DND-41 (cell line): Measurements from ENCODE around the gene SNX10.

Experiments
- ATAC-seq: fragments of 200-7000 bp; cut with Tn5 transposase; 3 replicates; pipeline ENCODE4 v1.9.1; 2021; ENCODE audit warnings: low read depth; ENCODE audit not compliant: insufficient read depth
- DNase-seq: peaks from one replicate; pipeline ENCODE4 v3.0.0-alpha.2; 2020
- H2AFZ ChIP-seq: 2 replicates; pipeline ENCODE4 v1.6.0; 2012; ENCODE audit warnings: low read depth, low read length
- H3K27ac ChIP-seq: 2 replicates; pipeline ENCODE4 v1.5.1; 2012; ENCODE audit warnings: low read length, inconsistent platforms
- H3K27me3 ChIP-seq: fragments of 200-600 bp; sonication (generic); 2 replicates; pipeline ENCODE4 v1.6.0; 2012; ENCODE audit warnings: low read length, mild to moderate bottlenecking, inconsistent platforms; ENCODE audit not compliant: insufficient read depth, poor library complexity
- H3K36me3 ChIP-seq: 2 replicates; pipeline ENCODE4 v1.5.1; 2012; ENCODE audit warnings: low read length, inconsistent platforms; ENCODE audit not compliant: insufficient read depth
- H3K4me1 ChIP-seq: 2 replicates; pipeline ENCODE4 v1.5.1; 2012; ENCODE audit warnings: mild to moderate bottlenecking, low read length; ENCODE audit not compliant: insufficient read depth
- H3K4me2 ChIP-seq: 2 replicates; pipeline ENCODE4 v1.6.0; 2012; ENCODE audit warnings: mild to moderate bottlenecking, moderate library complexity, low read length, inconsistent platforms; ENCODE audit not compliant: insufficient read depth
- H3K4me3 ChIP-seq, 2 experiments: fragments of 200-600 bp in 1 of 2; shearing (Covaris generic) in 1 of 2; 2 replicates each; pipeline ENCODE4 v1.5.1; 2012 to 2016; ENCODE audit warnings: inconsistent platforms in 2 of 2, low read length in 2 of 2, mild to moderate bottlenecking in 2 of 2, low read depth in 1 of 2, moderate library complexity in 1 of 2
- H3K79me2 ChIP-seq: 2 replicates; pipeline ENCODE4 v1.6.0; 2012; ENCODE audit warnings: low read length, inconsistent platforms; ENCODE audit not compliant: insufficient read depth
- H3K9ac ChIP-seq: 2 replicates; pipeline ENCODE4 v1.6.0; 2012; ENCODE audit warnings: low read depth, mild to moderate bottlenecking, inconsistent platforms, low read length, moderate library complexity
- H3K9me3 ChIP-seq: 2 replicates; pipeline ENCODE4 v1.5.1; 2012; ENCODE audit warnings: low read length, moderate library complexity, mild to moderate bottlenecking, inconsistent platforms; ENCODE audit not compliant: insufficient read depth, severe bottlenecking
- H4K20me1 ChIP-seq: 2 replicates; pipeline ENCODE4 v1.6.0; 2012; ENCODE audit warnings: low read length; ENCODE audit not compliant: insufficient read depth
- EZH2 ChIP-seq: IDR thresholded peaks from 3 replicates; pipeline ENCODE4 v1.6.1; 2012; ENCODE audit warnings: borderline replicate concordance, low read depth, mild to moderate bottlenecking, moderate library complexity, low read length, inconsistent platforms; ENCODE audit not compliant: severe bottlenecking
- TF ChIP-seq, protein P1 (sequence below): IDR thresholded peaks from 2 replicates; pipeline ENCODE4 v1.5.1; 2012; ENCODE audit warnings: borderline replicate concordance, low read length, moderate library complexity, mild to moderate bottlenecking; ENCODE audit not compliant: poor library complexity, severe bottlenecking; ENCODE audit errors: extremely low read depth

Gene SNX10

DNA sequence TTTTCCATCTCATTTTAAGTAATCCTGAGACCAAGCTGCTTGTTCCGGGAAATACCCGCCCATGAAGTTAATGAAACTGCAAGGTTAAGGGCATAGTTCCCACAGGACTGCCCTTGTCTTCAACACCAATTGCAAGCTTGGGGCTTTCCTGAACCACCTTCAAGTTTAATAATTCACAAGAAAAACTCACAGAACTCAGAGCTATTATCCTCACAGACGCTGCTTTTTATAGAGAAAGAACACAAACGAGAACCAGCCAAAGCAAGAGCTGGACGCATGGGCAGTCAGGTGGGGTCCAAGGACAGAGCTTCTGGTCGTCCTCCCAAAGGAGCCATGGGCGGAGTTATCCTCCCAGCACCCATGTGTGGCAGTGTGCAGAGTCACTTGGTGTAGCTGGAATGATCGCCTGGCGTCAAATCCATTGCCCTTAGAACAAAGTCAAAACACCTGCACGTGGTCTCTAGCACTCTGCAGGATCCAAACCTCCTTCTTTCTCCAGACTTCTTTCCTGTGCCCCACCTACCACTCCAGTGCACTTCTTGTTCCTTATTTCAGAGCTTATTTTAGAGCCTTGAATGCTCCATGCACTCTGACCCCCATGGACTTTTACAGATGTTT, 56.7 kb downstream of the SNX10 start:
- no peak for TF ChIP-seq EZH2
- TF ChIP-seq, protein P1, sequence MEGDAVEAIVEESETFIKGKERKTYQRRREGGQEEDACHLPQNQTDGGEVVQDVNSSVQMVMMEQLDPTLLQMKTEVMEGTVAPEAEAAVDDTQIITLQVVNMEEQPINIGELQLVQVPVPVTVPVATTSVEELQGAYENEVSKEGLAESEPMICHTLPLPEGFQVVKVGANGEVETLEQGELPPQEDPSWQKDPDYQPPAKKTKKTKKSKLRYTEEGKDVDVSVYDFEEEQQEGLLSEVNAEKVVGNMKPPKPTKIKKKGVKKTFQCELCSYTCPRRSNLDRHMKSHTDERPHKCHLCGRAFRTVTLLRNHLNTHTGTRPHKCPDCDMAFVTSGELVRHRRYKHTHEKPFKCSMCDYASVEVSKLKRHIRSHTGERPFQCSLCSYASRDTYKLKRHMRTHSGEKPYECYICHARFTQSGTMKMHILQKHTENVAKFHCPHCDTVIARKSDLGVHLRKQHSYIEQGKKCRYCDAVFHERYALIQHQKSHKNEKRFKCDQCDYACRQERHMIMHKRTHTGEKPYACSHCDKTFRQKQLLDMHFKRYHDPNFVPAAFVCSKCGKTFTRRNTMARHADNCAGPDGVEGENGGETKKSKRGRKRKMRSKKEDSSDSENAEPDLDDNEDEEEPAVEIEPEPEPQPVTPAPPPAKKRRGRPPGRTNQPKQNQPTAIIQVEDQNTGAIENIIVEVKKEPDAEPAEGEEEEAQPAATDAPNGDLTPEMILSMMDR = no peak
- no peak overlapping the region for H3K4me3 ChIP-seq
- DNase-seq (no peak), ATAC-seq (no peak)
- no peak overlapping the region for H3K4me2 ChIP-seq
- H3K36me3 ChIP-seq = peaks cover 13% of the 10 kb centered on the region
- H3K4me1 ChIP-seq = no peaks in the 10 kb centered on the region
- no peak overlapping the region for H2AFZ ChIP-seq
- no peaks in the 10 kb centered on the region for H3K79me2 ChIP-seq
- no peaks in the 10 kb centered on the region for H3K27me3 ChIP-seq
- H3K9me3 ChIP-seq = no peaks in the 10 kb centered on the region
- no peak overlapping the region for H3K27ac ChIP-seq
- H4K20me1 ChIP-seq = no peaks in the 10 kb centered on the region
- no peak overlapping the region for H3K9ac ChIP-seq

DNA sequence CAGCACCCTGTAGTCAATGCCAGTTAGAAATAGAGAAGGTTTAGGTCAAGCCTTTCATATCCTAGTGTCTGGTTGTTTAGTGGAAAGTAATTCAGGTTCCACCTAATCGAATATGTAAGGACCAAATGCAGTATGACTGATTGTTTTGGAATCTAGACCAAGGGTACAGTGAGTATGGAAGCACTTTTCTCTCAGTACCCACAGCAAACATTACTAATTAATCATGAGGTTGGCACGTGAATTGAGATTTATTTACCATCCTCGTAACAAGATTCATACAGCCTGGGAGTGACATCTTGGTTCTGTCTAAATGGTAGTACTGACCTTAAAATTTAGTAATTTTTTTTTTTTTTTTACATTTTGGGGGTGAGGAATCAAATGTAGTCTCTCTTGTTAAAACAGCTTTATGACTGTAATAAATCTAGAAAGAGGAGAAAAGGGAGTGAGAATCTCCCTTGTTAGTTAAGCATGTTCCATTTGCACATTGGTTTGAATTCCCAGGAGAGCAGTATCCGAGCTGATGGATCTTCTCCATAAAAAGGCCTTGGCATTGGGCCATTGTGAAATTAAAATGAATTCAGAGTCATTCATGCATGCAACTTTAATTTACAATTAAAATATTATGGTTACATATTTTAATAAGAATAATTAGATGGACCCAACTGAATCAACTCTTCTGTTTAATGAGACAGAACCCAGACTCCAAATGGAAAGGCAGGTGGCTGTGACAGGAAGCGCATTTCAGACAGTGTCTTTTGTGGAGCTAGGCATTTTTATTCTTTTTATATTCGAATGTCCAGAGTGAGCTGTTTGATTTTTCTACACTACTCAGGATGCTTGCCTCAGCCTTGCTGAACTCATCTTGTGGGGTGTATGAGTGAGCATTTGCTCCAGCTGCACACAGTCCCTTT, 57.6 kb downstream of the SNX10 start:
- no peaks in the 10 kb centered on the region for H4K20me1 ChIP-seq
- DNase-seq (no peak), ATAC-seq (no peak)
- H3K9me3 ChIP-seq = no peaks in the 10 kb centered on the region
- H3K27ac ChIP-seq = no peak overlapping the region
- no peak overlapping the region for H3K4me2 ChIP-seq
- no peak overlapping the region for H3K4me3 ChIP-seq
- TF ChIP-seq, protein P1 = no peak
- TF ChIP-seq EZH2 = no peak
- no peak overlapping the region for H3K9ac ChIP-seq
- H2AFZ ChIP-seq = no peak overlapping the region
- H3K79me2 ChIP-seq = no peaks in the 10 kb centered on the region
- H3K27me3 ChIP-seq = no peaks in the 10 kb centered on the region
- no peaks in the 10 kb centered on the region for H3K4me1 ChIP-seq
- peaks cover 13% of the 10 kb centered on the region for H3K36me3 ChIP-seq

DNA sequence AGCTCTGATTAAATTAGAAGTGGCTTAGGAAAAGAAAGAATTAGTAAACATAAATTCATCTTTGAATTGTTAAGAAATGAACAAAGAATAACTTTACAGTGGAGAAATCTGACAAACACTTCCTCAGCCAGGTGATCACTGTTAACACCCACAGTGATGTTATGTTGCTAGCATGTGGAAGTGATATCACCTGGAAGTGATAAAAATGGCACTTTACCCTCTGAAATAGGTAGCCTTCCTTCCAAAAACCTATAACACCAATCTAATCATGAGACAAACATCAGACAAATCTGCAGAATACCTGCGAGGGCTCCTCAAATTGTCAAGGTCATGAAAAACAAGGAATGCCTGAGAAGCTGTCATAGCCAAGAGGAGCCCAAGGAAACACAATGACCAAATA, 59.5 kb downstream of the SNX10 start:
- Histone ChIP-seq H3K4me2 (no peak overlapping the region), H3K9ac (no peak overlapping the region), H3K79me2 (no peaks in the 10 kb centered on the region)

More for the DNA sequence above, 59.5 kb downstream of the SNX10 start:
- no peak overlapping the region for H3K4me3 ChIP-seq
- H3K27ac ChIP-seq = no peak overlapping the region
- H3K4me1 ChIP-seq = no peaks in the 10 kb centered on the region
- H4K20me1 ChIP-seq = no peaks in the 10 kb centered on the region
- ATAC-seq (no peak), DNase-seq (no peak)
- no peaks in the 10 kb centered on the region for H3K9me3 ChIP-seq
- no peak overlapping the region for H2AFZ ChIP-seq
- peaks cover 10% of the 10 kb centered on the region for H3K36me3 ChIP-seq
- no peaks in the 10 kb centered on the region for H3K27me3 ChIP-seq
- TF ChIP-seq EZH2 = no peak
- TF ChIP-seq, protein P1 = no peak
